IgD-negative memory B cell (primary cell): Measurements from ENCODE around the gene S100A13. TPM values are rescaled to one million over a fixed set of nuclear protein-coding genes. Genes with fewer than 3 reads are reported as not detected.

Experiments
- H3K27ac Mint-ChIP-seq, 3 donors: one replicate each; pipeline ENCODE4 v1.8.0; 2020 to 2022; ENCODE audit warnings: mild to moderate bottlenecking in 3 of 3, mixed read lengths in 3 of 3, moderate library complexity in 1 of 3
- H3K27me3 Mint-ChIP-seq: one replicate; pipeline ENCODE4 v1.8.0; 2021; ENCODE audit warnings: mixed read lengths
- H3K36me3 Mint-ChIP-seq: one replicate; pipeline ENCODE4 v1.8.0; 2020; ENCODE audit warnings: mild to moderate bottlenecking, mixed read lengths
- H3K4me1 Mint-ChIP-seq, 3 donors: one replicate each; pipeline ENCODE4 v1.8.0; 2020 to 2022; ENCODE audit warnings: mixed read lengths in 3 of 3, mild to moderate bottlenecking in 1 of 3
- H3K4me3 Mint-ChIP-seq, 4 donors: one replicate each; pipeline ENCODE4 v1.8.0; 2020 to 2022; ENCODE audit warnings: mild to moderate bottlenecking in 4 of 4, mixed read lengths in 4 of 4, moderate library complexity in 3 of 4
- H3K9me3 Mint-ChIP-seq, 3 donors: one replicate each; pipeline ENCODE4 v1.8.0; 2020 to 2021; ENCODE audit warnings: mixed read lengths in 3 of 3, mild to moderate bottlenecking in 1 of 3
- polyA plus RNA-seq: library from polyadenylated mRNA; unstranded; fragments of 300-500 nt; fragmentation: Illumina TruSeq; gene quantifications from one replicate; pipeline ENCODE4 v1.2.3, GENCODE V29; 2021

Gene S100A13
- polyA plus RNA-seq, 1 donor from 2014 or later: 3.0 TPM

- Mint-ChIP-seq H3K27me3 (no peaks in the 10 kb centered on the region), H3K4me3 (no peak overlapping the region), H3K4me1 (peaks cover 15 to 28% (median 18%) of the 10 kb centered on the region in 3 donors), H3K9me3 (no peaks in the 10 kb centered on the region), H3K27ac (no peak overlapping the region), H3K36me3 (peaks cover 5% of the 10 kb centered on the region)
Measured at GRCh38 chr1:153639280-153639679, 12.0 kb upstream of the S100A13 start.

DNA sequence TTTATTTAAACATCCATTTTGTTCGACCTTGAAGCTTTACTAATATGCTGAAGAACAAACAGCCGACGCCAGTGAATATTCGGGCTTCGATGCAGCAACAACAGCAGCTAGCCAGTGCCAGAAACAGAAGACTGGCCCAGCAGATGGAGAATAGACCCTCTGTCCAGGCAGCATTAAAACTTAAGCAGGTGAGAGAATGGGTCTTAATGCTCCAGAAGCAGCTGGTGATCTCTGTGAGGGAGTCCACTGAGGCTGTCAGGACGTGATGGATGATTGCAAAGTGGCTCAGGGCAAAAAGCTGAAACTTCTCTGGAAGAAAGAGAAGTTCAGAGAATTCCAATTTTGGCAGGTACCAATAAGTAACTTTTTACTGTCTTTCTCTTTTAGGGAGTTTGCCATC, 11.0 kb upstream of the S100A13 start:
- no peaks in the 10 kb centered on the region for H3K27me3 Mint-ChIP-seq
- peaks cover 7% of the 10 kb centered on the region for H3K36me3 Mint-ChIP-seq
- peak overlapping the region in 1 of 3 donors; percentile 11 for H3K27ac Mint-ChIP-seq
- peaks cover 19 to 22% (median 21%) of the 10 kb centered on the region in 3 donors for H3K4me1 Mint-ChIP-seq
- H3K9me3 Mint-ChIP-seq: no peaks in the 10 kb centered on the region
- peak overlapping the region in 1 of 4 donors; percentile 58 for H3K4me3 Mint-ChIP-seq

- H3K9me3 Mint-ChIP-seq: no peaks in the 10 kb centered on the region
- peaks cover 4% of the 10 kb centered on the region for H3K36me3 Mint-ChIP-seq
- H3K27ac Mint-ChIP-seq: peak overlapping the region in 1 of 3 donors; percentile 46
- H3K4me3 Mint-ChIP-seq: peak overlapping the region in 2 of 4 donors; percentile 52 to 64
- H3K27me3 Mint-ChIP-seq: no peaks in the 10 kb centered on the region
- H3K4me1 Mint-ChIP-seq: peaks cover 14 to 21% (median 20%) of the 10 kb centered on the region in 3 donors
Measured at GRCh38 chr1:153636312-153636711, 9.0 kb upstream of the S100A13 start.

GRCh38 chr1:153635872-153636271, 8.6 kb upstream of the S100A13 start:
- H3K4me3 Mint-ChIP-seq: peak overlapping the region; percentile 42 to 100 (median 95)

DNA sequence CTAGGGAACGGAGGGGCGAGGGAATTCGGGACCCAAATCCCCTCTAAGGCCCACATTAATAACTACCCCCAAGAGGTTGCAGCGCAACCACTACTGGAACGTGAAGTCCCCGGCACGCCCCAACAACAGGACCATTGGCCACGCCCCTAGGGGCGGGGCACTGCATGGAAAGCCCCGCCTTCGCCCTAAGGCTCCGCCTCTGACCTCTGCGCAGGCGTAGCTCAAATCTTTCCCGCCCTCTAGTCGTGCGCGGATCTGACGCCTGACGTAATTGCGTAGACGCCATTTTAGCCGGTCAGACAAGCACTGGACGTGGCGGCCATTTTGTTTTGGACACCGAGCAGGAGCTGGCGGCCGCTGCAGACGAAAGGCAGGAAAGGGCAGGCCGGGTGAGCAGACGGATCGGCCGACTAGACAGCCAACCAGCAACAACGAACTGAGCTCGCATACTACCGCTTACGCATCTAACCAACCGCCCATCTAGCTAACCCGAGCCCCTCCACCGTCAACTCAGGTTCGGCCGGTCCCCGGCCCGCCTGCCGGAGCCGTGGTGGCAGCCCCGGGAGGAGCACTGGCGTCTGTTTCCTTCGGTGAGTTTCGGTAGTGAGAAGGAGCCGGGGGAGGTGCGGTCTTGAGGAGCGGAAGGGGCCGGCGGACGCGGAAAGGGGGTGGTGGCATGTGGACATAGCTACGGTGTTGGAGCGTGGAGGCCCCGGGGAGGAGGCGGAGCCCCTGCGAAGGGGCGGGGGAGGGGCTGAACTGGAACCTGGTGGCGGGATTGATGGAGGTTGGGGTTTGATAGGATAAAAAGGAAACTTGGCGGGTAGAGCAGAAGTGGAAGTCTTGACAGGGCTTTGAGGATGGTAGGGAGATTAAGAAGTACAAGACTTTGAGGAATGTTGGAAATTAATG, 6.7 kb upstream of the S100A13 start, which contains the start of gene CHTOP:
Gene CHTOP, plus strand, starts transcription at position 313 of the 912 bp plus-strand sequence. CDS start 2,523 bp downstream, outside the sequence.
- Mint-ChIP-seq H3K4me1 (peaks cover 12 to 23% (median 17%) of the 10 kb centered on the region in 3 donors), H3K4me3 (peak within 1 kb of the TSS; percentile 90 to 100 (median 100)), H3K9me3 (no peaks in the 10 kb centered on the region)

More at GRCh38 chr1:153635872-153636271, 8.6 kb upstream of the S100A13 start:
- no peaks in the 10 kb centered on the region for H3K9me3 Mint-ChIP-seq
- H3K27me3 Mint-ChIP-seq: no peaks in the 10 kb centered on the region
- H3K27ac Mint-ChIP-seq: peak overlapping the region in 2 of 3 donors; percentile 55 to 56
- H3K4me1 Mint-ChIP-seq: peaks cover 12 to 20% (median 18%) of the 10 kb centered on the region in 3 donors
- peaks cover 3% of the 10 kb centered on the region for H3K36me3 Mint-ChIP-seq

GRCh38 chr1:153633161-153633753, 6.0 kb upstream of the S100A13 start:
- H3K4me1 Mint-ChIP-seq: peaks cover 12 to 23% (median 17%) of the 10 kb centered on the region in 3 donors
- H3K27ac Mint-ChIP-seq: peak overlapping the region; percentile 93 to 100 (median 100)
- H3K4me3 Mint-ChIP-seq: peak overlapping the region; percentile 90 to 100 (median 100)
- no peaks in the 10 kb centered on the region for H3K9me3 Mint-ChIP-seq
- H3K36me3 Mint-ChIP-seq: peaks cover 3% of the 10 kb centered on the region
- no peaks in the 10 kb centered on the region for H3K27me3 Mint-ChIP-seq

More for the DNA sequence above, 6.7 kb upstream of the S100A13 start, which contains the start of gene CHTOP:
- Mint-ChIP-seq H3K27me3 (no peaks in the 10 kb centered on the region), H3K36me3 (peaks cover 3% of the 10 kb centered on the region), H3K27ac (peak within 1 kb of the TSS; percentile 93 to 100 (median 100))

- H3K36me3 Mint-ChIP-seq: peaks cover 1% of the 10 kb centered on the region
- H3K27ac Mint-ChIP-seq: no peak overlapping the region
- peaks cover 4% of the 10 kb centered on the region for H3K27me3 Mint-ChIP-seq
- peaks cover 14 to 22% (median 14%) of the 10 kb centered on the region in 3 donors for H3K4me1 Mint-ChIP-seq
- no peaks in the 10 kb centered on the region for H3K9me3 Mint-ChIP-seq
- peak overlapping the region in 1 of 4 donors; percentile 19 for H3K4me3 Mint-ChIP-seq
Measured at GRCh38 chr1:153631047-153632022, 4.0 kb upstream of the S100A13 start.

GRCh38 chr1:153630384-153630783, 3.1 kb upstream of the S100A13 start:
- Mint-ChIP-seq H3K4me1 (peaks cover 12 to 19% (median 17%) of the 10 kb centered on the region in 3 donors), H3K27me3 (peaks cover 7% of the 10 kb centered on the region), H3K36me3 (peaks cover 1% of the 10 kb centered on the region), H3K9me3 (no peaks in the 10 kb centered on the region), H3K4me3 (peak overlapping the region in 1 of 4 donors; percentile 23), H3K27ac (no peak overlapping the region)

DNA sequence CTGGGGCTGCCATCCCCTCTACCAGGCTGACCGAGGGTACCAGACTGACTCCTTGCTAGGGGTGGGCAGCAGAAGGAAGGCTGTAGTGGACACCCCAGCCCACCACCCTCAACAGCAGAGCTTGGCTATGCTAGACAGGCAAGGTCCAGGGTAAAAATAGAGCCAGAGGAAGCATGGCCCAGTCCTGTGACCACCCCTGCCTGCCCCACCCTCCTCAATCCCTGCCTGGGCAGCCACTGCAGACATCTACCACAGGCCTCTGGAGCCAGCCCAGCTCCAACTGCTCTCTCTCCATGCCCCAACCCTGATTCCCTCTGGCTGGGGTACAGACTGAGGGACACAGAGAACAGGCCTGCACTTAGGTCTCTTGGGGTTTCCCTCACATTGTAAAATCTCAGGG, 2.7 kb upstream of the S100A13 start:
- peak overlapping the region in 1 of 4 donors; percentile 23 for H3K4me3 Mint-ChIP-seq
- H3K4me1 Mint-ChIP-seq: peaks cover 11 to 19% (median 17%) of the 10 kb centered on the region in 3 donors
- H3K27me3 Mint-ChIP-seq: peaks cover 7% of the 10 kb centered on the region

DNA sequence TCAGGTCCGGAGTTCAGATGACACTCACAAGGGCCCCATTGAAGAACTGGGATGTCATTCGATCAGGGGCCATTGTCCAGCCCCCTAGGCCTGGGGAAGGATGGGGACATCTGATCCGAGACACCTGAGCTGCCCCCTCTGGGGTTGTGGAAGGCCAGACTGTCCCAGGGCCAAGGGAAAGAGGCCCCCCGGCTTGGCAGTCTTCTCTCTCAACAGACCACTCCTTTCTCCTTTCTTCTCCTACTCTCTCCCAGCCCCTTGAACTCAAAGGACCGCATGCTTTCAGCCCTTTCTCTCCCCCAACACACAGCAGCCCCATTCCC, 2.0 kb upstream of the S100A13 start:
- Mint-ChIP-seq H3K27me3 (peaks cover 7% of the 10 kb centered on the region), H3K4me3 (no peak overlapping the region), H3K27ac (peak overlapping the region in 1 of 3 donors; percentile 63), H3K36me3 (peaks cover 1% of the 10 kb centered on the region), H3K9me3 (no peaks in the 10 kb centered on the region), H3K4me1 (peaks cover 9 to 18% (median 17%) of the 10 kb centered on the region in 3 donors)

More for the DNA sequence above, 2.7 kb upstream of the S100A13 start:
- Mint-ChIP-seq H3K9me3 (no peaks in the 10 kb centered on the region), H3K36me3 (peaks cover 1% of the 10 kb centered on the region), H3K27ac (no peak overlapping the region)

DNA sequence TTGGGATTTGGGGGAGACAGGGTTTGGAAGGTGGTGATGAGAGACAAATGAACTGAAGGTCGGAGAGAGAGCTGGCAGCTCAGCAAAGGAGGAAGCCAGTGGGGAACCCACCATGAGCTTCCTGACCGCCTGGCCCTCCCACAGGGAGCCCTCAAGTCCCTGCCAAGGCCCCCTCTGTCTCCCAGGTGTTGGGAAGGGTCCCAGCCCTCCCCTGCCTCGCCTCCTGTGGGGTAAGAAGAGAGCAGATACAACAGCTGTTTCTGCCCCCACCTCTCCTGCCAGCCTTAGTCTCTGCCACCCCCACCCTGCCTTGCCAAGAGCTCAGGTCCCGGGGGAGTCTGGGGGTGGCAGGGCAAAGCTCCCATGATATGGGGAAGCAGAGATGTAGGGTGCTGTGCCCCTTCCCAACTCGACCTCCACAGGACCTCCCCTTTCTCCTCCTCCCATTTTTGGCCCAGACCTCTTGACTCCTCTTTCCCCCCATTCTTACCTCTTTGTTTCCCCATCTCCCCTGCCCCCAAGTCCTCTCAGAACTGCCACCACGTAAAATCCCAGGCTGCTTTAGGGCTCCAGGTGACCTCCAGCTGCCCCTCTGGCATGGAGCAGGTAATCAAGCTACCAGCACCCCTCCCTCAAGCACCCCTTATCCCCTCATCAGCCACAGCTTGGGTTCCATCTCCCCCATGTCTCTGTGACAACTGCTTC, 1.5 kb upstream of the S100A13 start:
- H3K36me3 Mint-ChIP-seq: peaks cover 2% of the 10 kb centered on the region
- H3K4me3 Mint-ChIP-seq: peak overlapping the region in 1 of 4 donors; percentile 17
- H3K4me1 Mint-ChIP-seq: peaks cover 9 to 23% (median 14%) of the 10 kb centered on the region in 3 donors
- H3K27ac Mint-ChIP-seq: peak overlapping the region in 1 of 3 donors; percentile 43
- H3K9me3 Mint-ChIP-seq: no peaks in the 10 kb centered on the region
- H3K27me3 Mint-ChIP-seq: peaks cover 7% of the 10 kb centered on the region

- Mint-ChIP-seq H3K27ac (peak within 1 kb of the TSS in 2 of 3 donors; percentile 39 to 43), H3K36me3 (peaks cover 2% of the 10 kb centered on the region), H3K27me3 (peaks cover 7% of the 10 kb centered on the region)
Measured at GRCh38 chr1:153627715-153628626, 666 bp upstream of the S100A13 start, which contains the start of gene S100A1. Gene S100A1, plus strand, starts transcription at chr1:153628434. Its CDS starts 2,088 bp downstream, at chr1:153630522.

More at GRCh38 chr1:153627715-153628626, 666 bp upstream of the S100A13 start, which contains the start of gene S100A1:
- Mint-ChIP-seq H3K4me3 (peak within 1 kb of the TSS in 3 of 4 donors; percentile 17 to 68 (median 60)), H3K9me3 (no peaks in the 10 kb centered on the region), H3K4me1 (peaks cover 5 to 27% (median 10%) of the 10 kb centered on the region in 3 donors)
